Dermis microvascular lymphatic vessel endothelial cell (primary cell): Measurements from ENCODE around the gene FRRS1L. TPM values are rescaled to one million over a fixed set of nuclear protein-coding genes. Genes with fewer than 3 reads are reported as not detected.

Experiments used
- total RNA-seq: library from RNA; depleted of rRNA; stranded (reverse); fragments of >200 nt; gene quantifications from 2 replicates; pipeline ENCODE4 v1.2.1, GENCODE V29; 2014

FRRS1L gene
- total RNA-seq, 1 donor from 2014 or later = under 0.01 TPM

Other genes with a start within 250 kb of the FRRS1L start
- 25.5 and 28.3 TPM in 2 replicates for gene ELP1, start 233.1 kb downstream of the FRRS1L start, total RNA-seq
- gene ABITRAM, start 232.8 kb downstream of the FRRS1L start, total RNA-seq = 2.7 and 3.2 TPM in 2 replicates
- 93.3 and 108 TPM in 2 replicates for gene CTNNAL1, start 153.8 kb downstream of the FRRS1L start, total RNA-seq
- 49.2 and 68.5 TPM in 2 replicates for gene TMEM245, start 47.3 kb downstream of the FRRS1L start, total RNA-seq
- 0.39 and 0.51 TPM in 2 replicates for gene EPB41L4B, start 153.8 kb upstream of the FRRS1L start, total RNA-seq